Natural killer cell (primary cell): ENCODE data around the gene GPR141. TPM values are rescaled to one million over a fixed set of nuclear protein-coding genes. Genes with fewer than 3 reads are reported as not detected.

Experiments used
- ATAC-seq, 3 donors: fragments of 150-1000 bp in 2 of 3; fragments of 200-7000 bp in 1 of 3; cut with Tn5 transposase; 1 replicate in 1 of 3; 2 replicates in 2 of 3; pipeline ENCODE4 v1.10.0; 2021; ENCODE audit warnings: mild to moderate bottlenecking in 2 of 3, moderate library complexity in 2 of 3
- DNase-seq, 2 donors: peaks; one replicate each; pipeline versions ENCODE4 v3.0.0 to v3.0.0-alpha.2; 2013 to 2021; ENCODE audit warnings: mixed read lengths in 1 of 2
- H3K27ac ChIP-seq: one replicate; pipeline ENCODE4 v1.5.1; 2013; ENCODE audit warnings: mild to moderate bottlenecking, low read length
- H3K27me3 ChIP-seq: one replicate; pipeline ENCODE4 v1.6.1; 2013; ENCODE audit warnings: low read length; ENCODE audit not compliant: control insufficient read depth, insufficient read depth
- H3K36me3 ChIP-seq: one replicate; pipeline ENCODE4 v1.6.1; 2013; ENCODE audit warnings: low read length; ENCODE audit not compliant: control insufficient read depth, insufficient read depth
- H3K4me1 ChIP-seq: one replicate; pipeline ENCODE4 v1.6.1; 2013; ENCODE audit warnings: low read length; ENCODE audit not compliant: control insufficient read depth, insufficient read depth
- H3K4me3 ChIP-seq: one replicate; pipeline ENCODE4 v1.5.1; 2013; ENCODE audit warnings: low read length
- H3K9me3 ChIP-seq: one replicate; pipeline ENCODE4 v1.6.1; 2013; ENCODE audit warnings: low read length; ENCODE audit not compliant: control insufficient read depth, insufficient read depth
- H3K27ac Mint-ChIP-seq, 2 donors: one replicate each; pipeline ENCODE4 v1.8.0; 2022; ENCODE audit warnings: mild to moderate bottlenecking in 2 of 2, mixed read lengths in 2 of 2, moderate library complexity in 1 of 2
- H3K27me3 Mint-ChIP-seq, 2 donors: one replicate each; pipeline ENCODE4 v1.8.0; 2022; ENCODE audit warnings: low read depth in 2 of 2, mixed read lengths in 2 of 2
- H3K36me3 Mint-ChIP-seq: one replicate; pipeline ENCODE4 v1.8.0; 2022; ENCODE audit warnings: mixed read lengths
- H3K4me1 Mint-ChIP-seq, 2 donors: one replicate each; pipeline ENCODE4 v1.8.0; 2022; ENCODE audit warnings: mixed read lengths in 2 of 2
- H3K4me3 Mint-ChIP-seq: one replicate; pipeline ENCODE4 v1.8.0; 2022; ENCODE audit warnings: mild to moderate bottlenecking, moderate library complexity, mixed read lengths
- H3K9me3 Mint-ChIP-seq, 2 donors: one replicate each; pipeline ENCODE4 v1.8.0; 2022; ENCODE audit warnings: mixed read lengths in 2 of 2
- CTCF ChIP-seq: fragments of 200-600 bp; IDR thresholded peaks from one replicate; pipeline ENCODE4 v1.8.0; 2022; ENCODE audit warnings: antibody characterized with exemption
- WGBS: methylation state at CpG from one replicate; pipeline ENCODE4 v1.1.7; 2013; ENCODE audit warnings: missing lambda C conversion rate; ENCODE audit not compliant: insufficient coverage; 5-methylcytosine and 5-hydroxymethylcytosine counted together
- intact Hi-C: fragments of 100-400 bp; cut with micrococcal nuclease; formaldehyde crosslinking; loops from one replicate; pipeline ENCODE4 v1.14.2; 2022
- total RNA-seq, 4 donors: library from RNA; stranded (reverse); fragments of 120-200 nt in 1 of 4; gene quantifications; one replicate each; pipeline versions ENCODE4 v1.2.3 to v1.2.4, GENCODE V29; 2013 to 2022

GPR141 gene
- total RNA-seq, 3 donors from 2014 or later (not counting 1 experiment from before 2014, with no cell fraction given): 30.2 to 68.1 (median 55.2) TPM

GRCh38 chr7:37643876-37644275, 39.7 kb upstream of the GPR141 start:
- H3K36me3 Mint-ChIP-seq: peaks cover 34% of the 10 kb centered on the region
- peak overlapping the region; percentile 91 to 97 for H3K27ac Mint-ChIP-seq
- 69% methylated on average over 1 of the region's 1 CpG for WGBS
- Histone ChIP-seq H3K36me3 (no peaks in the 10 kb centered on the region), H3K4me1 (peaks cover 16% of the 10 kb centered on the region), H3K27me3 (no peaks in the 10 kb centered on the region), H3K27ac (peak overlapping the region; percentile 30), H3K9me3 (no peaks in the 10 kb centered on the region), H3K4me3 (no peak overlapping the region)
- no peak for DNase-seq
- H3K27me3 Mint-ChIP-seq: no peaks in the 10 kb centered on the region
- peaks cover 2 to 13% of the 10 kb centered on the region in 2 donors for H3K9me3 Mint-ChIP-seq
- ATAC-seq: peak in 2 of 3 donors; percentile 22 to 30
- peak overlapping the region; percentile 68 for H3K4me3 Mint-ChIP-seq
- peaks cover 53 to 67% of the 10 kb centered on the region in 2 donors for H3K4me1 Mint-ChIP-seq
- no peak for TF ChIP-seq CTCF
- intact Hi-C loops: no loop called here

GRCh38 chr7:37645282-37646050, 38.1 kb upstream of the GPR141 start:
- no peaks in the 10 kb centered on the region for H3K9me3 ChIP-seq

GRCh38 chr7:37656913-37657530, 26.5 kb upstream of the GPR141 start:
- no peaks in the 10 kb centered on the region for H3K27me3 Mint-ChIP-seq
- Histone ChIP-seq H3K27me3 (no peaks in the 10 kb centered on the region), H3K36me3 (no peaks in the 10 kb centered on the region), H3K4me1 (peaks cover 22% of the 10 kb centered on the region), H3K4me3 (peak overlapping the region; percentile 12), H3K27ac (peak overlapping the region; percentile 80), H3K9me3 (no peaks in the 10 kb centered on the region)
- intact Hi-C loops: loop anchor here (1.0 to 10.0 kb wide), 3 partner anchors 12 to 792 kb away; no protein-coding TSS in a partner anchor
- peak overlapping the region; percentile 84 for H3K4me3 Mint-ChIP-seq
- peaks cover 77 to 88% of the 10 kb centered on the region in 2 donors for H3K4me1 Mint-ChIP-seq
- no peak for TF ChIP-seq CTCF
- H3K27ac Mint-ChIP-seq: peak overlapping the region; percentile 92 to 97
- H3K9me3 Mint-ChIP-seq: peaks cover 0 to 3% of the 10 kb centered on the region in 2 donors
- ATAC-seq: peak; percentile 48 to 80 (median 66)
- WGBS: 0% methylated on average over 1 of the region's 1 CpG
- peak in 1 of 2 donors; percentile 24 for DNase-seq
- H3K36me3 Mint-ChIP-seq: no peaks in the 10 kb centered on the region

More at GRCh38 chr7:37645282-37646050, 38.1 kb upstream of the GPR141 start:
- WGBS: 30% methylated on average over 6 of the region's 7 CpGs
- Histone ChIP-seq H3K27me3 (no peaks in the 10 kb centered on the region), H3K4me1 (peaks cover 16% of the 10 kb centered on the region), H3K4me3 (peak overlapping the region; percentile 19), H3K36me3 (no peaks in the 10 kb centered on the region), H3K27ac (peak overlapping the region; percentile 70)
- Mint-ChIP-seq H3K27ac (peak overlapping the region; percentile 91 to 97), H3K27me3 (no peaks in the 10 kb centered on the region), H3K9me3 (peaks cover 0 to 6% of the 10 kb centered on the region in 2 donors), H3K4me3 (peak overlapping the region; percentile 97), H3K36me3 (peaks cover 18% of the 10 kb centered on the region), H3K4me1 (peaks cover 37 to 57% of the 10 kb centered on the region in 2 donors)
- ATAC-seq (peak; percentile 67 to 76 (median 73)), DNase-seq (no peak)
- no peak for TF ChIP-seq CTCF
- intact Hi-C loops: loop anchor here (1.0 kb wide), 1 partner anchor 12 kb away; no protein-coding TSS in a partner anchor
